OCI-LY1 (cell line): Measurements from ENCODE around the gene STK38L.

Experiments
- CTCF ChIP-seq: fragments of 200-600 bp; sonication (generic), shearing (Covaris generic); IDR thresholded peaks from 2 replicates; pipeline ENCODE4 v1.5.1; 2017; ENCODE audit warnings: mild to moderate bottlenecking, antibody characterized with exemption, low read length, moderate library complexity, mixed read lengths
- EZH2 ChIP-seq: fragments of 200-600 bp; sonication (generic), shearing (Covaris generic); IDR thresholded peaks from 2 replicates; pipeline ENCODE4 v1.8.0; 2017; ENCODE audit warnings: borderline replicate concordance, mixed run types, mild to moderate bottlenecking, antibody characterized with exemption, low read length, moderate library complexity, mixed read lengths

- TF ChIP-seq CTCF = no peak
- no peak for TF ChIP-seq EZH2
Observed at GRCh38 chr12:27252934-27253333, 8.8 kb downstream of the STK38L start.
